HL-60 (cell line): ENCODE data around the gene MAPK11.

ENCODE experiments used
- POLR2AphosphoS5 ChIP-seq: IDR thresholded peaks from 2 replicates; pipeline ENCODE4 v1.6.1; 2012; ENCODE audit warnings: low read depth
- TF ChIP-seq, protein P1 (sequence below): IDR thresholded peaks from one replicate; pipeline ENCODE4 v1.5.1; 2011; ENCODE audit warnings: low read length, control low read depth, inconsistent platforms; ENCODE audit not compliant: insufficient read depth
- TF ChIP-seq, protein P2 (sequence below): IDR thresholded peaks from 2 replicates; pipeline ENCODE4 v1.6.1; 2012; ENCODE audit warnings: low read depth; ENCODE audit not compliant: insufficient replicate concordance

DNA sequence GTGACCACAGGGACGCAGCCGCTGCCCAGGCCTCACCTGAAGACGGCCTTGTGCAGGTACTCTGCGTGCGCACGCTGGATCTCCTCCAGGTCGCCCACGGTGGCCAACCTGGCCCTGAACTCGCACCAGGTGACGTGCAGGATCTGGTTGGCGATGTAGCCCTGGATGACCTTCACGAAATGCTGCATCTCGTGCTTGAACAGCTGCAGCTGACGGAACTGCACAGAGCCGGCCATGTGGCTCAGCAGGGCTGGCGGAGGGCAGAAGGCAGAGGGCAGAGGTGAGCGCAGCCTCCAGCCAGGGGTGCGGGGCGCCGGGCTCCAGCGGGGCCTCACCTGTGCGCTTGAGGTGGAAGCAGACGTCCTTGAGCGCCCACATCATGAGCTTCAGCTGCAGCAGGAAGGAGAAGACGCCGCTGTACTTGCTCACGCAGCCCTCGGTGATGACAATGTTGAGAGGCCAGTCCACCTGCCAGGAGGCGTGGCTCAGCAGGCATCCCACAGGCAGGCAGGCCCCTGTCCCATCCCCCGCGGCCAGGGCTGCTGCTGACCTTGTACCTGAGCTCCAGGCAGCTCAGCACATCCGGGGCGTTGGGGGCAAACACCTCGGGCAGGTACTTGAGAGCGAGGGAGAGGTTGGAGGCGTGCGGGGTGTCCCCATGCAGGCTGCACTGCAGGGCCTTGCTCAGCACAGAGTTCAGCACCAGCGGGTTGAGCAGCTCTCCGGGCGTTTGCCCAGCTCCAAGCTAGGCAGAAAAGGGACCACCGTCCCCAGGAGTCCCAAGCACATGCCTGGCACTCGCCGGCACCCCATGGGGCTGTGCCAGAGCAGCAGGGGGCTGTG, 51.8 kb downstream of the MAPK11 start:
- TF ChIP-seq, protein P1, sequence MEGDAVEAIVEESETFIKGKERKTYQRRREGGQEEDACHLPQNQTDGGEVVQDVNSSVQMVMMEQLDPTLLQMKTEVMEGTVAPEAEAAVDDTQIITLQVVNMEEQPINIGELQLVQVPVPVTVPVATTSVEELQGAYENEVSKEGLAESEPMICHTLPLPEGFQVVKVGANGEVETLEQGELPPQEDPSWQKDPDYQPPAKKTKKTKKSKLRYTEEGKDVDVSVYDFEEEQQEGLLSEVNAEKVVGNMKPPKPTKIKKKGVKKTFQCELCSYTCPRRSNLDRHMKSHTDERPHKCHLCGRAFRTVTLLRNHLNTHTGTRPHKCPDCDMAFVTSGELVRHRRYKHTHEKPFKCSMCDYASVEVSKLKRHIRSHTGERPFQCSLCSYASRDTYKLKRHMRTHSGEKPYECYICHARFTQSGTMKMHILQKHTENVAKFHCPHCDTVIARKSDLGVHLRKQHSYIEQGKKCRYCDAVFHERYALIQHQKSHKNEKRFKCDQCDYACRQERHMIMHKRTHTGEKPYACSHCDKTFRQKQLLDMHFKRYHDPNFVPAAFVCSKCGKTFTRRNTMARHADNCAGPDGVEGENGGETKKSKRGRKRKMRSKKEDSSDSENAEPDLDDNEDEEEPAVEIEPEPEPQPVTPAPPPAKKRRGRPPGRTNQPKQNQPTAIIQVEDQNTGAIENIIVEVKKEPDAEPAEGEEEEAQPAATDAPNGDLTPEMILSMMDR = no peak
- TF ChIP-seq, protein P2, sequence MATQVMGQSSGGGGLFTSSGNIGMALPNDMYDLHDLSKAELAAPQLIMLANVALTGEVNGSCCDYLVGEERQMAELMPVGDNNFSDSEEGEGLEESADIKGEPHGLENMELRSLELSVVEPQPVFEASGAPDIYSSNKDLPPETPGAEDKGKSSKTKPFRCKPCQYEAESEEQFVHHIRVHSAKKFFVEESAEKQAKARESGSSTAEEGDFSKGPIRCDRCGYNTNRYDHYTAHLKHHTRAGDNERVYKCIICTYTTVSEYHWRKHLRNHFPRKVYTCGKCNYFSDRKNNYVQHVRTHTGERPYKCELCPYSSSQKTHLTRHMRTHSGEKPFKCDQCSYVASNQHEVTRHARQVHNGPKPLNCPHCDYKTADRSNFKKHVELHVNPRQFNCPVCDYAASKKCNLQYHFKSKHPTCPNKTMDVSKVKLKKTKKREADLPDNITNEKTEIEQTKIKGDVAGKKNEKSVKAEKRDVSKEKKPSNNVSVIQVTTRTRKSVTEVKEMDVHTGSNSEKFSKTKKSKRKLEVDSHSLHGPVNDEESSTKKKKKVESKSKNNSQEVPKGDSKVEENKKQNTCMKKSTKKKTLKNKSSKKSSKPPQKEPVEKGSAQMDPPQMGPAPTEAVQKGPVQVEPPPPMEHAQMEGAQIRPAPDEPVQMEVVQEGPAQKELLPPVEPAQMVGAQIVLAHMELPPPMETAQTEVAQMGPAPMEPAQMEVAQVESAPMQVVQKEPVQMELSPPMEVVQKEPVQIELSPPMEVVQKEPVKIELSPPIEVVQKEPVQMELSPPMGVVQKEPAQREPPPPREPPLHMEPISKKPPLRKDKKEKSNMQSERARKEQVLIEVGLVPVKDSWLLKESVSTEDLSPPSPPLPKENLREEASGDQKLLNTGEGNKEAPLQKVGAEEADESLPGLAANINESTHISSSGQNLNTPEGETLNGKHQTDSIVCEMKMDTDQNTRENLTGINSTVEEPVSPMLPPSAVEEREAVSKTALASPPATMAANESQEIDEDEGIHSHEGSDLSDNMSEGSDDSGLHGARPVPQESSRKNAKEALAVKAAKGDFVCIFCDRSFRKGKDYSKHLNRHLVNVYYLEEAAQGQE = no peak
- TF ChIP-seq POLR2AphosphoS5 = no peak
